WTC11 (cell line): ENCODE measurements around the gene SORCS2. TPM values are rescaled to one million over a fixed set of nuclear protein-coding genes. Genes with fewer than 3 reads are reported as not detected.

Experiments used
- ATAC-seq: fragments of 200-7000 bp; cut with Tn5 transposase; 2 replicates; pipeline ENCODE4 v1.10.0; 2021; ENCODE audit warnings: mild to moderate bottlenecking, moderate library complexity
- CTCF ChIA-PET: fragments of 300-600 bp; sonication (Branson Sonifier 250); formaldehyde crosslinking; loops from one replicate; lab custom pipeline; 2021; ENCODE audit warnings: antibody characterized with exemption; lab: Charles Lee
- POLR2A ChIA-PET: fragments of 350-600 bp; sonication (Branson Sonifier 250); formaldehyde crosslinking; loops from one replicate; lab custom pipeline; 2021; ENCODE audit warnings: antibody characterized with exemption; lab: Charles Lee
- DNase-seq: peaks from one replicate; pipeline ENCODE4 v3.0.0; 2021; ENCODE audit warnings: low spot score
- H3K27ac Mint-ChIP-seq: 2 replicates; pipeline ENCODE4 v1.8.0; 2021; ENCODE audit warnings: mixed read lengths
- H3K27me3 Mint-ChIP-seq: 2 replicates; pipeline ENCODE4 v1.8.0; 2021; ENCODE audit warnings: low read depth, mild to moderate bottlenecking, moderate library complexity, mixed read lengths
- H3K36me3 Mint-ChIP-seq: 2 replicates; pipeline ENCODE4 v1.8.0; 2021; ENCODE audit warnings: mixed read lengths
- H3K4me1 Mint-ChIP-seq: 2 replicates; pipeline ENCODE4 v1.8.0; 2022; ENCODE audit warnings: mixed read lengths
- H3K4me3 Mint-ChIP-seq: 2 replicates; pipeline ENCODE4 v1.8.0; 2021; ENCODE audit warnings: mild to moderate bottlenecking, moderate library complexity, mixed read lengths
- H3K9me3 Mint-ChIP-seq: 2 replicates; pipeline ENCODE4 v1.8.0; 2021; ENCODE audit warnings: mixed read lengths
- AR ChIP-seq: fragments of 250-450 bp; sonication (Bioruptor Pico); IDR thresholded peaks from 2 replicates; pipeline ENCODE4 v1.9.0; 2021; ENCODE audit warnings: mild to moderate bottlenecking
- ARID4B ChIP-seq: sonication (generic); formaldehyde crosslinking; IDR thresholded peaks from 2 replicates; pipeline ENCODE4 v1.8.0; 2023; ENCODE audit warnings: missing genetic modification reagents, mild to moderate bottlenecking, borderline replicate concordance
- ATF2 ChIP-seq: sonication (generic); formaldehyde crosslinking; IDR thresholded peaks from 2 replicates; pipeline ENCODE4 v1.8.1; 2022; ENCODE audit warnings: low read depth, missing genetic modification reagents, borderline replicate concordance
- GTF2I ChIP-seq: fragments of 250-450 bp; sonication (Bioruptor Pico); conservative IDR thresholded peaks from 2 replicates; pipeline ENCODE4 v1.4.0; 2021; ENCODE audit warnings: mild to moderate bottlenecking
- HMGXB4 ChIP-seq: sonication (generic); formaldehyde crosslinking; IDR thresholded peaks from 2 replicates; pipeline ENCODE4 v1.8.1; 2023; ENCODE audit warnings: mild to moderate bottlenecking, moderate library complexity, missing genetic modification reagents
- IRF2 ChIP-seq: sonication (generic); formaldehyde crosslinking; IDR thresholded peaks from 2 replicates; pipeline ENCODE4 v1.8.0; 2022; ENCODE audit warnings: low read depth, missing genetic modification reagents, borderline replicate concordance
- JAZF1 ChIP-seq: fragments of 250-450 bp; sonication (Bioruptor Pico); IDR thresholded peaks from 2 replicates; pipeline ENCODE4 v1.9.0; 2021; ENCODE audit warnings: moderate library complexity, mild to moderate bottlenecking, inconsistent platforms
- MLX ChIP-seq: sonication (generic); formaldehyde crosslinking; IDR thresholded peaks from 2 replicates; pipeline ENCODE4 v1.8.1; 2023; ENCODE audit warnings: mild to moderate bottlenecking, missing genetic modification reagents, moderate library complexity
- NFATC4 ChIP-seq: fragments of 250-450 bp; sonication (Bioruptor Pico); IDR thresholded peaks from 2 replicates; pipeline ENCODE4 v1.9.0; 2021; ENCODE audit warnings: mild to moderate bottlenecking
- NR1H2 ChIP-seq: sonication (generic); formaldehyde crosslinking; IDR thresholded peaks from 2 replicates; pipeline ENCODE4 v1.9.0; 2021; ENCODE audit warnings: mild to moderate bottlenecking, moderate library complexity, missing genetic modification reagents
- SMAD3 ChIP-seq: sonication (generic); formaldehyde crosslinking; IDR thresholded peaks from 2 replicates; pipeline ENCODE4 v1.8.0; 2022; ENCODE audit warnings: missing genetic modification reagents, mild to moderate bottlenecking, borderline replicate concordance
- TEAD4 ChIP-seq: sonication (generic); formaldehyde crosslinking; IDR thresholded peaks from 2 replicates; pipeline ENCODE4 v1.8.0; 2022; ENCODE audit warnings: mild to moderate bottlenecking, missing genetic modification reagents
- USF2 ChIP-seq: sonication (generic); formaldehyde crosslinking; IDR thresholded peaks from 2 replicates; pipeline ENCODE4 v1.8.1; 2023; ENCODE audit warnings: mild to moderate bottlenecking, missing genetic modification reagents, moderate library complexity
- ZBTB21 ChIP-seq: sonication (generic); formaldehyde crosslinking; IDR thresholded peaks from 2 replicates; pipeline ENCODE4 v1.8.1; 2023; ENCODE audit warnings: mild to moderate bottlenecking, missing genetic modification reagents, borderline replicate concordance
- ZNF281 ChIP-seq: sonication (generic); formaldehyde crosslinking; IDR thresholded peaks from 2 replicates; pipeline ENCODE4 v1.8.0; 2023; ENCODE audit warnings: mild to moderate bottlenecking, missing genetic modification reagents
- ZNF416 ChIP-seq: fragments of 250-450 bp; sonication (Bioruptor Pico); IDR thresholded peaks from 2 replicates; pipeline ENCODE4 v1.9.0; 2021; ENCODE audit warnings: mild to moderate bottlenecking, inconsistent platforms
- ZNF423 ChIP-seq: fragments of 250-450 bp; sonication (Bioruptor Pico); IDR thresholded peaks from 2 replicates; pipeline ENCODE4 v2.1.2; 2022; ENCODE audit warnings: mild to moderate bottlenecking, moderate library complexity
- ZNF671 ChIP-seq: fragments of 250-450 bp; sonication (Bioruptor Pico); IDR thresholded peaks from 2 replicates; pipeline ENCODE4 v1.8.0; 2021; ENCODE audit warnings: mild to moderate bottlenecking
- total RNA-seq: library from RNA; stranded (reverse); gene quantifications from 3 replicates; pipeline ENCODE4 v1.2.3, GENCODE V29; 2021

The SORCS2 gene
- total RNA-seq, 1 experiment from 2014 or later, result 6.6 TPM

GRCh38 chr4:7689773-7690693, 497.7 kb downstream of the SORCS2 start (continued):
- no peak for TF ChIP-seq MLX (CRISPR knock-in tag)

- Mint-ChIP-seq H3K4me3 (no peak overlapping the region), H3K9me3 (no peaks in the 10 kb centered on the region; the same call in 1 of the 2 replicates), H3K36me3 (no peaks in the 10 kb centered on the region), H3K4me1 (no peaks in the 10 kb centered on the region), H3K27me3 (no peaks in the 10 kb centered on the region; the same call in none of the 2 replicates), H3K27ac (no peak overlapping the region)
- no peak for DNase-seq
- ChIA-PET POLR2A (no interaction called here), CTCF (no interaction called here)
- no peak for ATAC-seq
- TF ChIP-seq NR1H2, result no peak
- TF ChIP-seq ZNF423 (CRISPR knock-in tag), result no peak
- no peak for TF ChIP-seq ZNF281
- TF ChIP-seq ARID4B (CRISPR knock-in tag), result no peak
- no peak for TF ChIP-seq HMGXB4 (CRISPR knock-in tag)
- no peak for TF ChIP-seq ZBTB21
- no peak for TF ChIP-seq IRF2 (CRISPR knock-in tag)
- TF ChIP-seq SMAD3 (CRISPR knock-in tag), result no peak
- TF ChIP-seq GTF2I (CRISPR knock-in tag), result no peak
- TF ChIP-seq USF2 (CRISPR knock-in tag), result no peak
- TF ChIP-seq JAZF1 (CRISPR knock-in tag), result no peak
- no peak for TF ChIP-seq ZNF671 (CRISPR knock-in tag)
- no peak for TF ChIP-seq ATF2
- no peak for TF ChIP-seq AR (CRISPR knock-in tag)
- no peak for TF ChIP-seq NFATC4 (CRISPR knock-in tag)
- TF ChIP-seq TEAD4 (CRISPR knock-in tag), result no peak
- TF ChIP-seq ZNF416 (CRISPR knock-in tag), result no peak
Measured at GRCh38 chr4:7691061-7691460, 498.7 kb downstream of the SORCS2 start.
